Endothelial cell of umbilical vein (primary cell): ENCODE data around the gene DPF3. TPM values are rescaled to one million over a fixed set of nuclear protein-coding genes. Genes with fewer than 3 reads are reported as not detected.

Experiments used
- BruUV-seq: library from RNA; stranded (reverse); fragments of 400-500 nt; replicated peaks from 2 replicates; lab custom pipeline; 2021; lab: Mats Ljungman, UMichigan
- CTCF ChIA-PET: fragments of 300-600, 350-600 bp; sonication (Branson Sonifier 250); formaldehyde crosslinking; loops from one replicate; lab custom pipeline; 2021; ENCODE audit warnings: antibody characterized with exemption, inconsistent platforms; lab: Charles Lee
- POLR2A ChIA-PET: fragments of 300-600, 350-600 bp; sonication (Branson Sonifier 250); formaldehyde crosslinking; loops from one replicate; lab custom pipeline; 2021; ENCODE audit warnings: antibody characterized with exemption, inconsistent platforms; lab: Charles Lee
- DNase-seq: peaks from one replicate; pipeline ENCODE4 v3.0.0-alpha.2; 2011; ENCODE audit warnings: low read depth, low spot score
- FAIRE-seq: peaks from 2 replicates; lab custom pipeline; 2011; peaks lifted over from hg19 to GRCh38; lab: Jason Lieb, UNC
- H2AFZ ChIP-seq: 2 replicates; pipeline ENCODE4 v1.6.0; 2012; ENCODE audit warnings: low read depth, low read length, control low read depth, inconsistent platforms
- H3K27ac ChIP-seq: 2 replicates; pipeline ENCODE4 v1.5.1; 2011; ENCODE audit warnings: low read depth, mild to moderate bottlenecking, control low read depth, low read length, moderate library complexity; ENCODE audit not compliant: insufficient read depth
- H3K27me3 ChIP-seq, 2 experiments: 2 replicates each; pipeline versions ENCODE4 v1.6.0 to v1.6.1; 2011; ENCODE audit warnings: low read length in 2 of 2, mixed read lengths in 1 of 2; ENCODE audit not compliant: control insufficient read depth in 2 of 2, insufficient read depth in 2 of 2
- H3K36me3 ChIP-seq, 2 experiments: 2 replicates in 1 of 2; 3 replicates in 1 of 2; pipeline ENCODE4 v1.5.1; 2011; ENCODE audit warnings: low read length in 2 of 2, mild to moderate bottlenecking in 1 of 2, moderate library complexity in 1 of 2; ENCODE audit not compliant: control insufficient read depth in 2 of 2, insufficient read depth in 2 of 2; ENCODE audit errors: extremely low read depth in 1 of 2
- H3K4me1 ChIP-seq: 3 replicates; pipeline ENCODE4 v1.5.1; 2011; ENCODE audit warnings: mild to moderate bottlenecking, low read length; ENCODE audit not compliant: control insufficient read depth, insufficient read depth; ENCODE audit errors: extremely low read depth
- H3K4me2 ChIP-seq: 2 replicates; pipeline ENCODE4 v1.6.1; 2011; ENCODE audit warnings: low read length, control low read depth, mixed read lengths; ENCODE audit not compliant: insufficient read depth
- H3K4me3 ChIP-seq, 3 experiments: fragments of 200-600 bp in 1 of 3; sonication (generic), shearing (Covaris generic) in 1 of 3; replicated peaks in 1 of 3; 2 replicates each; pipeline ENCODE4 v1.5.1; 2011 to 2016; ENCODE audit warnings: control low read depth in 3 of 3, low read length in 3 of 3, mild to moderate bottlenecking in 2 of 3, inconsistent platforms in 1 of 3, low read depth in 1 of 3, moderate library complexity in 1 of 3; ENCODE audit not compliant: insufficient read depth in 1 of 3
- H3K79me2 ChIP-seq: 2 replicates; pipeline ENCODE4 v1.6.0; 2012; ENCODE audit warnings: low read length, inconsistent platforms; ENCODE audit not compliant: control insufficient read depth, insufficient read depth
- H3K9ac ChIP-seq: replicated peaks from 2 replicates; pipeline ENCODE3; 2011; ENCODE audit warnings: low read length, control low read depth; ENCODE audit not compliant: insufficient read depth; ENCODE audit errors: extremely low read depth
- H3K9me1 ChIP-seq: replicated peaks from 3 replicates; pipeline ENCODE4 v1.6.0; 2011; ENCODE audit warnings: mild to moderate bottlenecking, low read length; ENCODE audit not compliant: control insufficient read depth, insufficient read depth; ENCODE audit errors: extremely low read depth
- H3K9me3 ChIP-seq: replicated peaks from 2 replicates; pipeline ENCODE4 v1.5.1; 2012; ENCODE audit warnings: low read length, inconsistent platforms; ENCODE audit not compliant: control insufficient read depth, insufficient read depth
- H4K20me1 ChIP-seq: replicated peaks from 2 replicates; pipeline ENCODE3; 2011; ENCODE audit warnings: mild to moderate bottlenecking, low read length; ENCODE audit not compliant: control insufficient read depth, insufficient read depth; ENCODE audit errors: extremely low read depth
- EZH2 ChIP-seq: IDR thresholded peaks from 2 replicates; pipeline ENCODE4 v1.6.1; 2012; ENCODE audit warnings: borderline replicate concordance, low read depth, mild to moderate bottlenecking, moderate library complexity, low read length, inconsistent platforms; ENCODE audit not compliant: severe bottlenecking
- FOS ChIP-seq: IDR thresholded peaks from 2 replicates; pipeline ENCODE4 v1.6.1; 2011; ENCODE audit warnings: mild to moderate bottlenecking, low read length, moderate library complexity, borderline replicate concordance; ENCODE audit not compliant: insufficient read depth
- GATA2 ChIP-seq: IDR thresholded peaks from 2 replicates; pipeline ENCODE4 v1.7.0; 2011; ENCODE audit warnings: low read depth, mild to moderate bottlenecking, moderate library complexity, mixed read lengths, low read length; ENCODE audit not compliant: insufficient read length, insufficient read depth
- JUN ChIP-seq: IDR thresholded peaks from 2 replicates; pipeline ENCODE4 v1.6.1; 2011; ENCODE audit warnings: borderline replicate concordance, low read depth; ENCODE audit not compliant: insufficient read length, insufficient read depth
- MYC ChIP-seq: IDR thresholded peaks from one replicate; pipeline ENCODE4 v1.6.1; 2011; ENCODE audit warnings: mild to moderate bottlenecking, low read depth, low read length
- POLR2A ChIP-seq: IDR thresholded peaks from 2 replicates; pipeline ENCODE4 v1.6.1; 2012; ENCODE audit warnings: low read depth, mild to moderate bottlenecking, control low read depth, low read length
- POLR2AphosphoS5 ChIP-seq: IDR thresholded peaks from 2 replicates; pipeline ENCODE4 v1.6.1; 2012; ENCODE audit warnings: low read depth, mild to moderate bottlenecking, control low read depth, low read length, moderate library complexity; ENCODE audit not compliant: insufficient read depth
- dilution Hi-C: fragments of 300-500 bp; cut with MboI; formaldehyde crosslinking; loops from one replicate; pipeline ENCODE4 v1.15.0; 2019; ENCODE audit warnings: low sequenced_read_pairs; ENCODE audit not compliant: extremely low pct_ligation_motif_present
- intact Hi-C: fragments of 100-400 bp; cut with micrococcal nuclease; formaldehyde crosslinking; loops from one replicate; pipeline ENCODE4 v1.10.0; 2022
- polyA plus RNA-seq, 4 experiments: library from polyadenylated mRNA; depleted of rRNA in 3 of 4; stranded (reverse) in 3 of 4; unstranded in 1 of 4; fragments of >200 nt; gene quantifications; 2 replicates each; pipeline versions ENCODE4 v1.2.1 to v1.2.3, GENCODE V29; 2011 to 2012; ENCODE audit warnings: missing spikeins in 1 of 4
- total RNA-seq: library from RNA; stranded (reverse); gene quantifications from 2 replicates; pipeline ENCODE4 v1.2.3, GENCODE V29; 2021
- TF ChIP-seq, protein P1 (sequence below): IDR thresholded peaks from 2 replicates; pipeline ENCODE4 v1.6.1; 2011; ENCODE audit not compliant: insufficient read depth, insufficient read length
- TF ChIP-seq, protein P2 (sequence below), 2 donors: IDR thresholded peaks; 1 replicate in 1 of 2; 2 replicates in 1 of 2; pipeline ENCODE4 v1.5.1; 2011; ENCODE audit warnings: low read length in 2 of 2, mild to moderate bottlenecking in 2 of 2, moderate library complexity in 2 of 2, control low read depth in 1 of 2, inconsistent platforms in 1 of 2, low read depth in 1 of 2; ENCODE audit not compliant: insufficient read depth in 1 of 2; ENCODE audit errors: extremely low read depth in 1 of 2

DPF3 gene
- total and polyA plus RNA-seq, 2 donors (not counting 3 experiments of a cell fraction or from before 2014, with no cell fraction given) = 2.4 to 3.5 TPM

DNA sequence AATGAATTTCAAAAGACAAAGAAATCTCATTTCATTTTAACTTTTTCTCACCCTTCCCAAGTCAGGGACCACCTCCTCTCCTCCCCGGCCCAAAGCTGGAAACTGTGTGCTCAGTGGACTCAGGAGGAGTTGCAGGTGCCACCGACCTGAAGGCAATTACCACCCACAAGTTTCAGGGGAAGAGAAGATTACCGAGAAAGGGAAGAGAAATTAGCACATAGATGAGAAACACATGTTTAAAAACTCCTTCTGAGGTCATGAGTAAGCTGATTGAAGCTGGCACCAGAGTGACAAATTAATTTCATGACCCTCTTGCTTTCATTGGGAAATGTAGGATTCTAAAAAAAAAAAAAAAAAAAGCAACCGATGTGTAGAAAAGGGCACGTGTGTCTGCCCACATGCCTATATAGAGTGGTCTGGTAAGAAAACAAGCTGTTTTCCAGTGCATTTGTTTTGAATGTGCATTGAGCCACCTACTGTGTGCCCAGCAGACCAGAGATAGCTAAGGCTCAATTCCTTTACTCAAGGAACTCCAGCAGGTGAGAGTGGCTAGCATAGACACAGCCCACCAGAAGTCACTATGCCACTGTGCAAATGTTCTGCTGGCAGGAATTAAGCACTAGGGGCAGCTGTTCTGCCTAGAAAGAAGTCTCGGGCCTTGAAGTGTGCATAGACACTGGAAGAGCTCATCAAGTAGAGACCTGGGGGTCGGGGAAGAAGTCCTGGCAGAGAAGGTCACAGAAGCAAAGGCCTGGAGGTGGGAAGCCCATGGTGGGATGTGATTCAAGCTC, 30.5 kb downstream of the DPF3 start:
- Histone ChIP-seq H3K4me1 (peaks cover 4% of the 10 kb centered on the region), H3K27me3 (no peaks in the 10 kb centered on the region), H3K36me3 (no peaks in the 10 kb centered on the region), H3K79me2 (peaks cover 2% of the 10 kb centered on the region), H4K20me1 (no peaks in the 10 kb centered on the region), H3K9me3 (no peaks in the 10 kb centered on the region), H3K4me3 (no peak overlapping the region), H3K9me1 (no peaks in the 10 kb centered on the region), H3K9ac (no peak overlapping the region), H3K4me2 (no peak overlapping the region), H2AFZ (no peak overlapping the region), H3K27ac (no peak overlapping the region)
- intact Hi-C loops (no loop called here), dilution Hi-C loops (no loop called here)
- ChIA-PET CTCF (interaction anchor here (1.2 kb wide), 1 partner anchor 347 kb away, joined by 3 read pairs; no protein-coding TSS in a partner anchor), POLR2A (no interaction called here)
- no TSS peak for BruUV-seq
- DNase-seq (no peak), FAIRE-seq (peak; percentile 59)
- TF ChIP-seq GATA2 (no peak), MYC (no peak)

DNA sequence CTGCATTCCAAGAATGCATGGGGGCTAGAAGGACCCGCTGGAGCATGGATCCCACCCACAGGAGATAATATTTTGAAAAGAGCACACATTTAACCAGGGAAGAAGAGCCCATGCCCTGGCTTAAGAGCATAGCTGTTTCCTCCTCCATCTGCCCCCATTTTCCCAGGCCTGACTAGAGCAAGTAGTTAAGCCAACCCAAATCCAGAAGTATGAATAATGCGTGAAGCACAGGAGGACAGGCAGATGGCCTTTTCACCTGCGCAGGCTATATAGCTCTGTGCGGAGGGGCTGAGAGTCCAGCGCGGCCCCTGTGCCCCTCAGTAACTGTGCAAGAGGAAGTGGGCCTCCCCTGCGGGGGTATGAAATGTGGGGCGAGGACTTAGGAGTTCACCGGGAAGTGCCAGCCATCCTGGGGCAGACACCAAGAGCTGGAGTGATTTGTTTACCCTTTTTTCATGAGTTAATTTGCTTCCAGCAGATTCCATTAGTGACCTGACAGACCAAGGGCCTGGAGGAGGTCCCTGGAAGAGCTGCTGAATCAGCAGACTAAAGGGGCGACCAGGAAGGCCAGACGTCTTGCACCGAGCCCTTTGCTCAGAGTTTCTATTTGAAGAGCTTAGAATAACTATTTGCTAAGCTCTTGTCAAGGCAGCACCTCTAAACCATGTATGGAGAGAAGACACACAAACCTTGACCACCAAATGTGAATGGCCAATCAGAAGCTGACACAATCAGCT, 37.2 kb downstream of the DPF3 start:
- no peaks in the 10 kb centered on the region for H3K27me3 ChIP-seq
- no peak overlapping the region for H3K9ac ChIP-seq
- no peak overlapping the region for H3K4me3 ChIP-seq
- no peaks in the 10 kb centered on the region for H3K9me3 ChIP-seq
- no peak for FAIRE-seq
- peaks cover 5% of the 10 kb centered on the region for H3K79me2 ChIP-seq
- no peaks in the 10 kb centered on the region for H4K20me1 ChIP-seq
- DNase-seq = no peak
- H3K27ac ChIP-seq = no peak overlapping the region
- CTCF ChIA-PET = interaction anchor here (0.6 to 1.9 kb wide), 5 partner anchors 9 to 343 kb away, joined by 3 to 7 read pairs (median 6); no protein-coding TSS in a partner anchor
- no peaks in the 10 kb centered on the region for H3K36me3 ChIP-seq
- POLR2A ChIA-PET = no interaction called here
- H2AFZ ChIP-seq = no peak overlapping the region
- BruUV-seq = no TSS peak
- no peak overlapping the region for H3K4me2 ChIP-seq
- intact Hi-C loops = no loop called here
- H3K9me1 ChIP-seq = no peaks in the 10 kb centered on the region
- dilution Hi-C loops = no loop called here
- H3K4me1 ChIP-seq = peaks cover 9% of the 10 kb centered on the region
- no peak for TF ChIP-seq POLR2AphosphoS5
- TF ChIP-seq MYC = no peak
- TF ChIP-seq, protein P1, sequence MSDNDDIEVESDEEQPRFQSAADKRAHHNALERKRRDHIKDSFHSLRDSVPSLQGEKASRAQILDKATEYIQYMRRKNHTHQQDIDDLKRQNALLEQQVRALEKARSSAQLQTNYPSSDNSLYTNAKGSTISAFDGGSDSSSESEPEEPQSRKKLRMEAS = no peak
- no peak for TF ChIP-seq GATA2
- TF ChIP-seq JUN = no peak
- TF ChIP-seq, protein P2, sequence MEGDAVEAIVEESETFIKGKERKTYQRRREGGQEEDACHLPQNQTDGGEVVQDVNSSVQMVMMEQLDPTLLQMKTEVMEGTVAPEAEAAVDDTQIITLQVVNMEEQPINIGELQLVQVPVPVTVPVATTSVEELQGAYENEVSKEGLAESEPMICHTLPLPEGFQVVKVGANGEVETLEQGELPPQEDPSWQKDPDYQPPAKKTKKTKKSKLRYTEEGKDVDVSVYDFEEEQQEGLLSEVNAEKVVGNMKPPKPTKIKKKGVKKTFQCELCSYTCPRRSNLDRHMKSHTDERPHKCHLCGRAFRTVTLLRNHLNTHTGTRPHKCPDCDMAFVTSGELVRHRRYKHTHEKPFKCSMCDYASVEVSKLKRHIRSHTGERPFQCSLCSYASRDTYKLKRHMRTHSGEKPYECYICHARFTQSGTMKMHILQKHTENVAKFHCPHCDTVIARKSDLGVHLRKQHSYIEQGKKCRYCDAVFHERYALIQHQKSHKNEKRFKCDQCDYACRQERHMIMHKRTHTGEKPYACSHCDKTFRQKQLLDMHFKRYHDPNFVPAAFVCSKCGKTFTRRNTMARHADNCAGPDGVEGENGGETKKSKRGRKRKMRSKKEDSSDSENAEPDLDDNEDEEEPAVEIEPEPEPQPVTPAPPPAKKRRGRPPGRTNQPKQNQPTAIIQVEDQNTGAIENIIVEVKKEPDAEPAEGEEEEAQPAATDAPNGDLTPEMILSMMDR (IDR thresholded peaks at IDR 0.05; ENCODE audit: extremely low read depth in 1 of 2, insufficient read depth in 1 of 2, low read depth in 1 of 2, low read length in 2 of 2) = no peak
- no peak for TF ChIP-seq FOS
- TF ChIP-seq EZH2 = no peak
- TF ChIP-seq POLR2A = no peak
